A549 (cell line): Measurements from ENCODE around the gene NOL9. TPM values are rescaled to one million over a fixed set of nuclear protein-coding genes. Genes with fewer than 3 reads are reported as not detected.
A peak's percentile ranks its signal among the peaks of the same experiment; 100 is the strongest.

Experiments
- ATAC-seq, 2 experiments: fragments of 200-7000 bp in 1 of 2; fragments of >200 bp in 1 of 2; cut with Nextera tagmentation in 1 of 2; cut with Tn5 transposase in 1 of 2; 3 replicates each; pipeline versions ENCODE4 v1.8.0 to v1.9.1; 2018 to 2020; ENCODE audit warnings: mild to moderate bottlenecking in 1 of 2, moderate library complexity in 1 of 2
- CTCF ChIA-PET: fragments of 300-600 bp; sonication (Branson Sonifier 250); formaldehyde crosslinking; extraction: SDS; loops from one replicate; lab custom pipeline; 2021; ENCODE audit warnings: antibody characterized with exemption, inconsistent platforms; lab: Yijun Ruan, JAX
- POLR2A ChIA-PET: fragments of 350-600 bp; formaldehyde crosslinking; extraction: SDS; loops from one replicate; lab custom pipeline; 2021; ENCODE audit warnings: antibody characterized with exemption, inconsistent platforms; lab: Yijun Ruan, JAX
- DNase-seq, 2 experiments: peaks; one replicate each; pipeline versions ENCODE4 v3.0.0 to v3.0.0-alpha.2; 2011 to 2016; ENCODE audit warnings: low read depth in 1 of 2, low spot score in 1 of 2
- FAIRE-seq: peaks from 2 replicates; lab custom pipeline; 2011; peaks lifted over from hg19 to GRCh38; lab: Jason Lieb, UNC
- H3K27ac ChIP-seq, 2 experiments: fragments of >200 bp; sonication (Bioruptor Twin); formaldehyde crosslinking; 3 replicates each; pipeline ENCODE4 v1.5.1; 2016 to 2017
- H3K4me1 ChIP-seq: fragments of >200 bp; sonication (Bioruptor Twin); formaldehyde crosslinking; 3 replicates; pipeline ENCODE4 v1.6.1; 2016
- H3K4me2 ChIP-seq: fragments of >200 bp; sonication (Bioruptor Twin); formaldehyde crosslinking; 3 replicates; pipeline ENCODE4 v1.6.1; 2016
- H3K4me3 ChIP-seq: fragments of >200 bp; sonication (Bioruptor Twin); formaldehyde crosslinking; 3 replicates; pipeline ENCODE4 v1.5.1; 2016
- H3K9me3 ChIP-seq: fragments of >200 bp; sonication (Bioruptor Twin); formaldehyde crosslinking; 3 replicates; pipeline ENCODE4 v1.6.1; 2016
- BHLHE40 ChIP-seq: IDR thresholded peaks from 2 replicates; pipeline ENCODE4 v1.6.1; 2012; ENCODE audit warnings: low read depth, low read length, inconsistent platforms
- E2F6 ChIP-seq: IDR thresholded peaks from 2 replicates; pipeline ENCODE4 v1.6.1; 2012; ENCODE audit warnings: low read depth, borderline replicate concordance
- EHMT2 ChIP-seq: fragments of 200-600 bp; sonication (generic); IDR thresholded peaks from 2 replicates; pipeline ENCODE4 v1.6.1; 2016; ENCODE audit warnings: antibody characterized with exemption, low read depth, mild to moderate bottlenecking, moderate library complexity
- ELK1 ChIP-seq: fragments of 150-350 bp; IDR thresholded peaks from 2 replicates; pipeline ENCODE4 v1.6.1; 2014; ENCODE audit warnings: low read depth, mild to moderate bottlenecking, low read length
- EP300 ChIP-seq, 2 experiments: fragments of >200 bp; sonication (Bioruptor Twin); formaldehyde crosslinking; IDR thresholded peaks; 2 replicates in 1 of 2; 3 replicates in 1 of 2; pipeline ENCODE4 v1.6.1; 2016 to 2017
- HES2 ChIP-seq: fragments of >200 bp; sonication (Bioruptor Twin); formaldehyde crosslinking; IDR thresholded peaks from 2 replicates; pipeline ENCODE4 v1.6.1; 2016
- HEYL ChIP-seq: fragments of 250-450 bp; sonication (Bioruptor Pico); IDR thresholded peaks from 2 replicates; pipeline ENCODE4 v1.8.0; 2021; ENCODE audit warnings: mild to moderate bottlenecking, moderate library complexity
- HMGXB4 ChIP-seq: fragments of 250-450 bp; sonication (Bioruptor Pico); IDR thresholded peaks from 2 replicates; pipeline ENCODE4 v1.5.0; 2021; ENCODE audit warnings: mild to moderate bottlenecking, moderate library complexity, borderline replicate concordance
- HOXB13 ChIP-seq: fragments of 250-450 bp; sonication (Bioruptor Pico); IDR thresholded peaks from 2 replicates; pipeline ENCODE4 v1.5.0; 2020; ENCODE audit warnings: low read depth, mild to moderate bottlenecking, moderate library complexity
- KDM5A ChIP-seq: fragments of 200-600 bp; sonication (generic); IDR thresholded peaks from 2 replicates; pipeline ENCODE4 v1.6.1; 2016; ENCODE audit warnings: antibody characterized with exemption, mild to moderate bottlenecking
- POLR2AphosphoS2 ChIP-seq: conservative IDR thresholded peaks from 2 replicates; pipeline ENCODE4 v1.6.1; 2012; ENCODE audit warnings: low read length, improper control_type of control experiment, inconsistent platforms
- RAD21 ChIP-seq, 2 experiments: fragments of >200 bp in 1 of 2; sonication (Bioruptor Twin) in 1 of 2; formaldehyde crosslinking in 1 of 2; IDR thresholded peaks in 1 of 2; conservative IDR thresholded peaks in 1 of 2; 2 replicates in 1 of 2; 3 replicates in 1 of 2; pipeline ENCODE4 v1.6.1; 2012 to 2018; ENCODE audit warnings: inconsistent platforms in 1 of 2
- REST ChIP-seq: fragments of 200-600 bp; sonication (generic); IDR thresholded peaks from 2 replicates; pipeline ENCODE4 v1.6.1; 2016; ENCODE audit warnings: antibody characterized with exemption, mild to moderate bottlenecking, moderate library complexity
- TFCP2L1 ChIP-seq: fragments of 250-450 bp; sonication (Bioruptor Pico); IDR thresholded peaks from 2 replicates; pipeline ENCODE4 v1.5.0; 2021; ENCODE audit warnings: mild to moderate bottlenecking
- TP53 ChIP-seq: fragments of 250-450 bp; sonication (Bioruptor Pico); IDR thresholded peaks from 2 replicates; pipeline ENCODE4 v1.5.0; 2021; ENCODE audit warnings: mild to moderate bottlenecking, moderate library complexity
- USF2 ChIP-seq: fragments of 450-650 bp; IDR thresholded peaks from 2 replicates; pipeline ENCODE4 v1.6.1; 2014; ENCODE audit warnings: antibody characterized with exemption
- ZNF302 ChIP-seq: fragments of 250-450 bp; sonication (Bioruptor Pico); IDR thresholded peaks from 2 replicates; pipeline ENCODE4 v1.9.0; 2021; ENCODE audit warnings: inconsistent platforms, mild to moderate bottlenecking, moderate library complexity
- WGBS: methylation state at CpG from one replicate; pipeline ENCODE4 v1.1.6; 2017; ENCODE audit errors: missing lambda C conversion rate; 5-methylcytosine and 5-hydroxymethylcytosine counted together
- polyA plus RNA-seq, 4 experiments: library from polyadenylated mRNA; depleted of rRNA in 3 of 4; stranded (reverse); fragments of >200 nt; fragmentation: RNase III in 1 of 4; extraction: RNeasy Plus Mini Kit Qiagen cat#74134 plus additional on column Dnase treatment in 1 of 4; gene quantifications; 2 replicates in 3 of 4; 3 replicates in 1 of 4; pipeline ENCODE4 v1.2.3, GENCODE V29; 2011 to 2017

NOL9 gene
- polyA plus RNA-seq, 2 of the 4 experiments (the other 2 are of a cell fraction) = 4.4 to 19.3 TPM

- TF ChIP-seq HEYL (CRISPR knock-in tag) (no peak), EHMT2 (no peak), TFCP2L1 (CRISPR knock-in tag) (no peak)
Measured at GRCh38 chr1:6489383-6489765, 64.9 kb downstream of the NOL9 start (continued).

- Histone ChIP-seq H3K9me3 (no peaks in the 10 kb centered on the region), H3K4me2 (peak overlapping the region; percentile 100), H3K4me3 (no peak overlapping the region), H3K4me1 (peaks cover 23% of the 10 kb centered on the region), H3K27ac (peak overlapping the region in 1 of 2 experiments; percentile 99; a peak in 2 of 6 replicates)
- ATAC-seq (no peak), DNase-seq (no peak), FAIRE-seq (no peak)
- TF ChIP-seq RAD21 (conservative IDR thresholded peaks at IDR 0.05 in 1 of 2, IDR thresholded peaks at IDR 0.05 in 1 of 2) (no peak), ELK1 (no peak), REST (no peak), E2F6 (no peak), HEYL (CRISPR knock-in tag) (no peak)
- WGBS = 72% methylated on average over 5 of the region's 13 CpGs
- ChIA-PET CTCF (interaction anchor here (0.6 to 4.6 kb wide), 28 partner anchors 8 to 159 kb away, joined by 3 to 54 read pairs (median 4); no protein-coding TSS in a partner anchor), POLR2A (no interaction called here)
Measured at GRCh38 chr1:6488602-6489382, 65.5 kb downstream of the NOL9 start.

GRCh38 chr1:6487804-6488484 lies 66.4 kb downstream of the NOL9 start:
- Histone ChIP-seq H3K4me3 (no peak overlapping the region), H3K9me3 (no peaks in the 10 kb centered on the region), H3K27ac (no peak overlapping the region), H3K4me2 (no peak overlapping the region), H3K4me1 (peaks cover 23% of the 10 kb centered on the region)
- ATAC-seq (no peak), FAIRE-seq (no peak), DNase-seq (no peak)
- ChIA-PET CTCF (interaction anchor here (0.7 to 4.6 kb wide), 12 partner anchors 12 to 160 kb away, joined by 3 to 54 read pairs (median 4); no protein-coding TSS in a partner anchor), POLR2A (no interaction called here)
- WGBS = 93% methylated on average over 10 of the region's 14 CpGs
- TF ChIP-seq ZNF302 (no peak), POLR2AphosphoS2 (no peak), HEYL (CRISPR knock-in tag) (no peak), HES2 (no peak), BHLHE40 (no peak), HMGXB4 (no peak), EP300 (IDR thresholded peaks at IDR 0.05) (no peak), TFCP2L1 (CRISPR knock-in tag) (no peak), KDM5A (no peak), EHMT2 (no peak), REST (no peak), USF2 (no peak), TP53 (CRISPR knock-in tag) (no peak), HOXB13 (CRISPR knock-in tag) (no peak)
